Large intestine (tissue), 3 donors: ENCODE results near the gene SCUBE2. TPM values are rescaled to one million over a fixed set of nuclear protein-coding genes. Genes with fewer than 3 reads are reported as not detected.

ENCODE experiments used
- DNase-seq, 2 donors: peaks; one replicate each; pipeline versions ENCODE4 v3.0.0 to v3.0.0-alpha.2; 2013
- H3K27ac ChIP-seq: one replicate; pipeline ENCODE4 v1.5.1; 2013; ENCODE audit warnings: low read length
- H3K27me3 ChIP-seq: 2 replicates; pipeline ENCODE4 v1.6.1; 2013; ENCODE audit warnings: low read length; ENCODE audit not compliant: control insufficient read depth, insufficient read depth
- H3K36me3 ChIP-seq: 2 replicates; pipeline ENCODE4 v1.6.1; 2013; ENCODE audit warnings: low read length; ENCODE audit not compliant: control insufficient read depth, insufficient read depth
- H3K4me1 ChIP-seq: one replicate; pipeline ENCODE4 v1.6.1; 2013; ENCODE audit warnings: low read length; ENCODE audit not compliant: control insufficient read depth, insufficient read depth
- H3K4me3 ChIP-seq: one replicate; pipeline ENCODE4 v1.5.1; 2013; ENCODE audit warnings: low read length
- H3K9me3 ChIP-seq: one replicate; pipeline ENCODE4 v1.6.1; 2013; ENCODE audit warnings: mild to moderate bottlenecking, low read depth, low read length, moderate library complexity; ENCODE audit not compliant: control insufficient read depth
- whole genome bisulfite sequencing: methylation state at CpG from one replicate; pipeline ENCODE4 v1.1.5; 2013; ENCODE audit warnings: low lambda C conversion rate; ENCODE audit not compliant: insufficient coverage; 5-methylcytosine and 5-hydroxymethylcytosine counted together
- polyA plus RNA-seq: library from polyadenylated mRNA; unstranded; fragments of 120-200 nt; gene quantifications from one replicate; pipeline ENCODE4 v1.2.1, GENCODE V29; 2013

The SCUBE2 gene
- polyA plus RNA-seq, 1 donor, result 10.7 TPM

DNA sequence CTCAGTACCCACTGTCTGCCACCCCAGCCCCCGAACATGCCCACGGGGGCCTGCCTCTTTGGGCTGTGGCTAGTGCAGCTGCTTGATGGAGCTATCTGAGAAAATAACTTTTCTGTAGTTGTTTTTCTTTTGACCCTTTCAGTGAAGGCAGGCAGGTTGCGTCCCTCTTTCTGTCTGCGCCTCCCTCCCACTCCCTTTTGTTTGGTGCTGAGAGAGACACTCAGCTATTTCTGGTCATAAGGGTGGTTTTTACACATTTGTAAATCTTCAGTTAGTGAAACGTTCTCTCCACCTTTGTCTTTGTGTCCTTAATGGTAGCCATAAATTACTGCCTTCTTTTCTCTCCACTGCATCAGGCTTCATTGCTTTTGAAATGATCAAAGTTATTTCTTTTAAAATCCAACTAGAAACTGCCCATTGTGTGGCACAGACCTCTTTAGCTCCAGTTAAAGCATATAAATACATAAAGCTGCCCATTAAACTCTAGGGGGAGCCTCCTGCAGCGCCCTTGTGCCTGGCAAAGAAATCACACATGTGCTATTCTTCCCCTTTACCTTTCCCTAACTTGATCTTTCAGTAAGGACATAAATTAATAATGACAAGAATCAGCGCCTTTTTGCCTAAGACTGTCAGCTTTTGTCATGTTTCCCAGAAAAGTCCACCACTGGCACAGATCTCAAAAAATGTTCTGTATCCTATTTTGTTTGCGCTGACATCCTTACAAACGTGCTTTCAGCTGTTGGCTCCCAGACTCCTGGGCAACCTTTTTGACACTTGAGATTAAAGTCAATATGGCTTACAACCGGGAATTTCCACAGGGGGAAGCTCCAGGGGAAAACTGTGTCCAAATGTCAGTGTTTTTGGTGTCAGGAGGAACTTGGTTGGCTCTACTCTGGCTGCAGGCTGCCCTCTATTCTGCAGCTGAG, 1.7 kb upstream of the SCUBE2 start:
- 90% methylated on average over 2 of the region's 10 CpGs for WGBS
- Histone ChIP-seq H3K9me3 (no peaks in the 10 kb centered on the region), H3K27ac (no peak overlapping the region)

GRCh38 chr11:9092072-9092471, 673 bp upstream of the SCUBE2 start:
- Histone ChIP-seq H3K36me3 (no peaks in the 10 kb centered on the region), H3K4me1 (peaks cover 24% of the 10 kb centered on the region), H3K27me3 (peaks cover 8% of the 10 kb centered on the region), H3K27ac (no peak overlapping the region), H3K4me3 (peak overlapping the region; percentile 22), H3K9me3 (no peaks in the 10 kb centered on the region)
- WGBS, result no CpG with 5 or more reads among the region's 4 CpGs
- peak in 1 of 2 donors; percentile 9 for DNase-seq

More for the DNA sequence above, 1.7 kb upstream of the SCUBE2 start:
- no peak for DNase-seq
- Histone ChIP-seq H3K4me3 (no peak overlapping the region), H3K27me3 (peaks cover 8% of the 10 kb centered on the region), H3K36me3 (no peaks in the 10 kb centered on the region), H3K4me1 (peaks cover 24% of the 10 kb centered on the region)

DNA sequence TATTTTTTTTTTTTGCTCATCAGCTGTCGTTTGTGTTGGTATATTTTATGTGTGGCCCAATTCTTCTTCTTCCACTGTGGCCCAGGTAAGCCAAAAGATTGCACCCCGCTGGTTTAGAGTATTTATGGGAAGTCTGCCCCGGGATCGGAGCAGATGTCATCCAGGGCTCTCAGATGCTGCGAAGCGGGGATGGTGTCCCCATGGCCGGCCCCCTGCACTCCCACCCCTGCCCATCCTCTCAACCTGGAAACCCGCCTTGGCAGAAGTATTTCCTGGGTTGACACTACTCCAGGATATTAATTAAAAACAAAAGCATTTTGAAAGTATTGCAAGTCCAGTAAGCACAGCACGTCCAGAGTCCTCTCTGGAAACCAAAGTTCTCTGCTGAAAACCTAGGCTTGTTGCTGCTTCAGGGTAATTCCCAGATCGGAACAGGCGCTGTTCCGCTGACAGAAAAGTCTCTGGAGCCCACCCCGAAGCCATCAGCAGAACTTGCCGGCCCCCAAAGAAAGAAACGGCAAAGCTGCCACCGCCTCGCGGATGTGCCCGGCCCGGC, 833 bp downstream of the SCUBE2 start:
- peak overlapping the region; percentile 30 for H3K4me3 ChIP-seq
- H3K27me3 ChIP-seq, result peaks cover 8% of the 10 kb centered on the region
- H3K36me3 ChIP-seq, result no peaks in the 10 kb centered on the region
- no peaks in the 10 kb centered on the region for H3K9me3 ChIP-seq
- H3K4me1 ChIP-seq, result peaks cover 24% of the 10 kb centered on the region
- DNase-seq, result peak in 1 of 2 donors; percentile 21
- WGBS, result no CpG with 5 or more reads among the region's 20 CpGs
- no peak overlapping the region for H3K27ac ChIP-seq

DNA sequence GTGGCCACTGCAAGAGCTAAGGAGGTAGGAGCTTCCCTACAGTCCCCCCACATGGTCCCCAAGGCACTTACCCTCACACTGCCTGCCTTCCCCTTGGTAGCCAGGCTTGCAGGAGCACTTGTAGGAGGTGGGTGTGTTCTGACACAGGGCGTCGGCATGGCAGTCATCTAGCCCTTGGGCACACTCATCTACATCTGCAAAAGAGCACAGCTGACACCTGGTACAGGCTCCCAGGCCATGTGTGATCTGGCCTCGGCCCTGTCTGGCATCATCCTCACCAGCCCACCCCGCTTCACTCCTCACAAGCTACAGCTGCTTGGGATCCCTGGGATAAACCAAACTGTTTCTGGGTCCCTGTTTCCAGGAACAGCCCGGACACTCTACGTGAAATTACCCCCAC, 1.8 kb downstream of the SCUBE2 start:
- no peaks in the 10 kb centered on the region for H3K36me3 ChIP-seq
- no CpG with 5 or more reads among the region's 6 CpGs for WGBS
- peaks cover 8% of the 10 kb centered on the region for H3K27me3 ChIP-seq
- peaks cover 24% of the 10 kb centered on the region for H3K4me1 ChIP-seq
- H3K27ac ChIP-seq, result no peak overlapping the region
- H3K4me3 ChIP-seq, result no peak overlapping the region
- no peaks in the 10 kb centered on the region for H3K9me3 ChIP-seq
- peak in 1 of 2 donors; percentile 12 for DNase-seq

DNA sequence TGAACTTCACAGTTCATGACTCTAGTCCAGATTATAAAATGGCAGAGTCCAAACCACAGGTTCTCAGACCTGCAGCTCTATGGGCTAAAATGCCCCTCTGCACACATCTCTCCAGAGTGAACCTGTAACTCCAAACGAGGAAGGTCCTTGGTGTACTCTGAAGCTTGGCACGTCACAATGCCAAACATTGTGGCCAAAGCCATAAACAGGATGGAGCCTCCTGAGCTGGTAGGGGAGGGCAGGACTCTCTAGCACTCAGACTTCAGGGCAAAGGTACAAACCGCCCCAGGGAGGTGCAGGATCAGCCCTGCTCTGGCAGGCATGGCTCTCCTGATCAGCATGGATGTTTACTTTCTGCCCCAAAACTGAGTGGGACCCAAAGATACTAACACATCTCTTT, 2.3 kb downstream of the SCUBE2 start:
- H3K9me3 ChIP-seq, result no peaks in the 10 kb centered on the region
- H3K27ac ChIP-seq, result no peak overlapping the region
- WGBS, result no CpG with 5 or more reads among the region's 3 CpGs
- H3K36me3 ChIP-seq, result no peaks in the 10 kb centered on the region
- peak; percentile 48 to 76 for DNase-seq
- no peak overlapping the region for H3K4me3 ChIP-seq
- peaks cover 24% of the 10 kb centered on the region for H3K4me1 ChIP-seq
- peaks cover 8% of the 10 kb centered on the region for H3K27me3 ChIP-seq

DNA sequence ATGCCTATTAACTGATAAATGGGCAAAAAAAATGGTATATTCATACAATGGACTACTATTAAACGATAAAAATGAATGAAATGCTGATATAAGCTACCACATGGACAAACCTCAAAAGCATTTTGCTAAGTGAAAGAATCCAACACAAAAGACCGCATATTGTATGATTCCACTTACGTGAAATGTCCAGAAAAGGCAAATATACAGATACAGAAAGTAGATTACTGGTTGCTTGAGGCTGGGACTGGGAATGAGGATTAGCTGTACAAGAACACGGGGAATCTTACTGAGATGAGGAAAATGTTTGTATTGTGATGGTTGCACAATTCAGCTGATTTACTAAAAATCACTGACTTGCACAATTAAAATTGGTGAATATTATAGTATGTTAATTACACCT, 8.8 kb downstream of the SCUBE2 start:
- no peaks in the 10 kb centered on the region for H3K9me3 ChIP-seq
- 100% methylated on average over 1 of the region's 4 CpGs for WGBS

GRCh38 chr11:9081153-9081552, 10.2 kb downstream of the SCUBE2 start:
- no peak for DNase-seq
- no peaks in the 10 kb centered on the region for H3K36me3 ChIP-seq
- H3K27me3 ChIP-seq, result no peaks in the 10 kb centered on the region
- 100% methylated on average over 1 of the region's 1 CpG for WGBS
- H3K4me1 ChIP-seq, result no peaks in the 10 kb centered on the region
- no peak overlapping the region for H3K27ac ChIP-seq
- H3K9me3 ChIP-seq, result no peaks in the 10 kb centered on the region
- H3K4me3 ChIP-seq, result no peak overlapping the region

More for the DNA sequence above, 8.8 kb downstream of the SCUBE2 start:
- Histone ChIP-seq H3K27ac (no peak overlapping the region), H3K4me1 (no peaks in the 10 kb centered on the region), H3K4me3 (no peak overlapping the region), H3K27me3 (no peaks in the 10 kb centered on the region), H3K36me3 (no peaks in the 10 kb centered on the region)
- no peak for DNase-seq

DNA sequence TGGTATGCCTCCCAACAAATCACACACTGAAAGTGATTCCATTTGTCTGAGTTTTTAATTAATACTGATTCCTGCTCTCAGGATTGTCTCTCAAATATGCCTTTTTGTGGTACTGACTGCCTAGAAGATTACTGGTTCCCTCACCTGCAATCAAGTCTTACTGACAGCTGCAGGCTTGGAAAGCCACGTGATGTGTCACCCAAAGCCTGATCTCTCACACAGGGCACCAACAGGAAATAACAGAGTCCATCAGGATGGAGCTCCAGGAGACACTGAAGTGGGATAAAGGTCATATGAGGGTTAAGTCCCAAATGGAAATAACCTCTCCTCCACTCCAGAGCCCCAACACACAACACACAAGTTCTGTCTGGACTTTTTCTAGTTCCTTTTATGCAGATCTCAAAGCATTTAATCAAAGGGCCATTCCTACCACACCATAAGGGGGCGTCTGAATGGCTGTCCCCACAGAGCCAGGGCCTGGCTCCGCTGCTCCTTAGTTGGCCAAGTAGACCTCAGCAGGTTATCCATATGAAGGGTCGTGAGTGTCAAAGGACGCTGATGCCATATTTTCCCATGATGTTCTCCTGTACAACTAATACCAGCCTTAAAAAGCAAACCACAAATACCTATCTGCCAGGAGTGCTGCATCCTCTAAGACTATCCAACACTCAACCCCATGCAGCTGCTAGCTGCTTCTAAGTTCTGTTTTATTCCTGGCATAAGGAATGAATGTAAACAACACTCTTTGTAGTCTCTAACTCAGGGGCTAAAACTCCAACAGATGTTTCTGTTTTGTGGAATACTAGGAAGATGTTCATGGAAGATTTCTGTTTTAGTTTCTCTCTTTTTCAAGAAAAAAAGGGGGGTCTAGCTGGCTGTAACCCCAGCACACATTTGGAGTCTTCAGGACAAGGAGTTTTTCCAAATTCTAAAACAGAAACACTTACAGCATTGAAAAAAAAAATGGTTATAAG, 13.0 kb downstream of the SCUBE2 start:
- no CpG with 5 or more reads among the region's 5 CpGs for WGBS
- Histone ChIP-seq H3K4me3 (no peak overlapping the region), H3K4me1 (no peaks in the 10 kb centered on the region), H3K9me3 (no peaks in the 10 kb centered on the region), H3K27ac (no peak overlapping the region), H3K36me3 (no peaks in the 10 kb centered on the region), H3K27me3 (no peaks in the 10 kb centered on the region)
- peak in 1 of 2 donors; percentile 41 for DNase-seq

GRCh38 chr11:9077164-9077563, 14.2 kb downstream of the SCUBE2 start:
- no peak overlapping the region for H3K4me3 ChIP-seq
- no peak overlapping the region for H3K27ac ChIP-seq
- H3K4me1 ChIP-seq, result no peaks in the 10 kb centered on the region
- no CpG with 5 or more reads among the region's 2 CpGs for WGBS
- H3K9me3 ChIP-seq, result no peaks in the 10 kb centered on the region
- DNase-seq, result no peak
- no peaks in the 10 kb centered on the region for H3K27me3 ChIP-seq
- H3K36me3 ChIP-seq, result no peaks in the 10 kb centered on the region

- no CpG with 5 or more reads among the region's 3 CpGs for WGBS
These were observed 14.7 kb downstream of the SCUBE2 start for GRCh38 chr11:9076661-9077060.

More at GRCh38 chr11:9076661-9077060, 14.7 kb downstream of the SCUBE2 start:
- no peak for DNase-seq
- Histone ChIP-seq H3K9me3 (no peaks in the 10 kb centered on the region), H3K27ac (no peak overlapping the region), H3K4me3 (no peak overlapping the region), H3K36me3 (no peaks in the 10 kb centered on the region), H3K27me3 (no peaks in the 10 kb centered on the region), H3K4me1 (no peaks in the 10 kb centered on the region)
